Right kidney (tissue), 1 donor: ENCODE data around the gene ETF1.
"Not testable (repeated sequence)": the region's sequence is repeated elsewhere in the genome, so short reads cannot be mapped to it uniquely, and the experiment has no call there.

Experiments
- DNase-seq: peaks from one replicate; pipeline ENCODE4 v3.0.0-alpha.2; 2016

Gene ETF1

GRCh38 chr5:138529812-138530211, 13.2 kb downstream of the ETF1 start:
- no peak for DNase-seq

GRCh38 chr5:138528744-138529469, 14.1 kb downstream of the ETF1 start:
- DNase-seq, result no peak

GRCh38 chr5:138528208-138528607, 14.8 kb downstream of the ETF1 start:
- no peak for DNase-seq

GRCh38 chr5:138527170-138527569, 15.9 kb downstream of the ETF1 start:
- DNase-seq, result no peak

- DNase-seq, result no peak
Measured at GRCh38 chr5:138523406-138523805, 19.6 kb downstream of the ETF1 start.

GRCh38 chr5:138520971-138521370, 22.1 kb downstream of the ETF1 start:
- DNase-seq, result no peak

GRCh38 chr5:138517437-138517836, 25.6 kb downstream of the ETF1 start:
- DNase-seq, result no peak

GRCh38 chr5:138515556-138516245, 27.3 kb downstream of the ETF1 start:
- no peak for DNase-seq

- no peak for DNase-seq
Measured at GRCh38 chr5:138514021-138514420, 29.0 kb downstream of the ETF1 start.

GRCh38 chr5:138508958-138509357, 34.1 kb downstream of the ETF1 start:
- no peak for DNase-seq

GRCh38 chr5:138507485-138507884, 35.6 kb downstream of the ETF1 start:
- not testable (repeated sequence) for DNase-seq

GRCh38 chr5:138506370-138507306, 36.4 kb downstream of the ETF1 start:
- DNase-seq, result no peak

- DNase-seq, result no peak
Measured at GRCh38 chr5:138504799-138505198, 38.2 kb downstream of the ETF1 start.

GRCh38 chr5:138503487-138504270, 39.4 kb downstream of the ETF1 start:
- DNase-seq, result peak; percentile 45

- DNase-seq, result no peak
Measured at GRCh38 chr5:138502521-138502920, 40.5 kb downstream of the ETF1 start.

- DNase-seq, result no peak
Measured at GRCh38 chr5:138502121-138502520, 40.9 kb downstream of the ETF1 start.

- DNase-seq, result no peak
Measured at GRCh38 chr5:138498376-138498775, 44.7 kb downstream of the ETF1 start.

GRCh38 chr5:138495351-138495750, 47.7 kb downstream of the ETF1 start:
- no peak for DNase-seq

- DNase-seq, result peak; percentile 27
Measured at GRCh38 chr5:138492560-138493045, 50.4 kb downstream of the ETF1 start.

- peak; percentile 77 for DNase-seq
Measured at GRCh38 chr5:138491669-138492559, 51.1 kb downstream of the ETF1 start.

- no peak for DNase-seq
Measured at GRCh38 chr5:138491284-138491648, 51.8 kb downstream of the ETF1 start.
